Measurements from ENCODE around the gene BCL7A. TPM values are rescaled to one million over a fixed set of nuclear protein-coding genes. Genes with fewer than 3 reads are reported as not detected.
"Not testable (repeated sequence)": the region's sequence is repeated elsewhere in the genome, so short reads cannot be mapped to it uniquely, and the experiment has no call there.

Gene BCL7A
- total RNA-seq, 5 donors from 2014 or later (not counting 1 experiment from before 2014, with no cell fraction given) = 5.3 to 7.4 (median 6.7) TPM

- H3K4me1 ChIP-seq (ENCODE audit: control insufficient read depth in 1 of 2, extremely low read depth in 1 of 2, insufficient read depth in 2 of 2, low read length in 2 of 2); H3K4me1 Mint-ChIP-seq; H3K27me3 ChIP-seq (replicated peaks in 1 of 2; ENCODE audit: control insufficient read depth in 2 of 2, extremely low read depth in 1 of 2, insufficient read depth in 2 of 2, low read length in 1 of 2); H3K4me3 Mint-ChIP-seq; H3K9me3 ChIP-seq; H3K36me3 Mint-ChIP-seq; H3K27ac Mint-ChIP-seq; H3K27me3 Mint-ChIP-seq; H3K27ac ChIP-seq (ENCODE audit: low read length); ATAC-seq (replicated peaks in 1 of 4); POLR2A ChIA-PET; H3K9me3 Mint-ChIP-seq; CTCF ChIA-PET; DNase-seq; H3K4me3 ChIP-seq (ENCODE audit: control insufficient read depth in 1 of 2, extremely low read depth in 1 of 2, low read length in 1 of 2): not testable (repeated sequence)
- H3K36me3 ChIP-seq (ENCODE audit: control insufficient read depth in 2 of 2, extremely low read depth in 1 of 2, insufficient read depth in 1 of 2, low read length in 1 of 2) = peaks cover 0 to 14% of the 10 kb centered on the region in 2 donors
- 82% methylated on average over 1 of the region's 3 CpGs for WGBS (ENCODE audit: insufficient coverage)
Measured at GRCh38 chr12:122041458-122041857, 19.8 kb downstream of the BCL7A start.

- Mint-ChIP-seq H3K27me3 (no peaks in the 10 kb centered on the region), H3K27ac (no peak overlapping the region), H3K4me1 (no peaks in the 10 kb centered on the region), H3K9me3 (no peaks in the 10 kb centered on the region), H3K36me3 (no peaks in the 10 kb centered on the region), H3K4me3 (no peak overlapping the region)
- ATAC-seq (replicated peaks in 1 of 4) (no peak), DNase-seq (no peak)
- Histone ChIP-seq H3K4me1 (ENCODE audit: control insufficient read depth in 1 of 2, extremely low read depth in 1 of 2, insufficient read depth in 2 of 2, low read length in 2 of 2) (no peaks in the 10 kb centered on the region), H3K27ac (ENCODE audit: low read length) (no peak overlapping the region), H3K4me3 (ENCODE audit: control insufficient read depth in 1 of 2, extremely low read depth in 1 of 2, low read length in 1 of 2) (no peak overlapping the region), H3K9me3 (no peaks in the 10 kb centered on the region), H3K36me3 (ENCODE audit: control insufficient read depth in 2 of 2, extremely low read depth in 1 of 2, insufficient read depth in 1 of 2, low read length in 1 of 2) (peaks cover 0 to 13% of the 10 kb centered on the region in 2 donors), H3K27me3 (replicated peaks in 1 of 2; ENCODE audit: control insufficient read depth in 2 of 2, extremely low read depth in 1 of 2, insufficient read depth in 2 of 2, low read length in 1 of 2) (no peaks in the 10 kb centered on the region)
- POLR2A ChIA-PET = no interaction called here
- CTCF ChIA-PET = no interaction called here
- WGBS (ENCODE audit: insufficient coverage) = 90% methylated on average over 6 of the region's 11 CpGs
Measured at GRCh38 chr12:122042910-122043309, 21.2 kb downstream of the BCL7A start.

DNA sequence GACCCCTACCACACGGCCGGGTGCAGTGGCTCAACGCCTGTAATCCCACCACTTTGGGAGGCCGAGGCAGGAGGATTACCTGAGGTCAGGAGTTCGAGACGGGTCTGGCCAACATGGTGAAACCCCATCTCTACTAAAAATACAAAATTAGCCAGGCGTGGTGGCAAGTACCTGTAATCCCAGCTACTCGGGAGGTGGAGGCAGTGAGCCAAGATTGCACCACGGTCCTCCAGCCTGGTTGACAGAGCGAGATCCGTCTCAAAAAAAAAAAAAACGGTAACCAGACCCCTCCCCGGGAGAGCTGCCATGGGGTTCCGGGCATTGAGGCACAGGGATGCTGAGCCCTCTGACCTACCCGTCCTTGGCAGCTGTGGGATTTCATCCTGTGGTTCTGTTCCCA, 21.8 kb downstream of the BCL7A start:
- ChIA-PET CTCF (no interaction called here), POLR2A (interaction anchor here (0.6 kb wide), 2 partner anchors 18 to 622 kb away, joined by 3 read pairs; no protein-coding TSS in a partner anchor)
- peaks cover 0 to 13% of the 10 kb centered on the region in 2 donors for H3K36me3 ChIP-seq (ENCODE audit: control insufficient read depth in 2 of 2, extremely low read depth in 1 of 2, insufficient read depth in 1 of 2, low read length in 1 of 2)
- Mint-ChIP-seq H3K4me1 (no peaks in the 10 kb centered on the region), H3K36me3 (no peaks in the 10 kb centered on the region), H3K4me3 (no peak overlapping the region), H3K27me3 (no peaks in the 10 kb centered on the region), H3K9me3 (no peaks in the 10 kb centered on the region), H3K27ac (no peak overlapping the region)
- H3K27ac ChIP-seq (ENCODE audit: low read length) = no peak overlapping the region
- H3K27me3 ChIP-seq (replicated peaks in 1 of 2; ENCODE audit: control insufficient read depth in 2 of 2, extremely low read depth in 1 of 2, insufficient read depth in 2 of 2, low read length in 1 of 2) = no peaks in the 10 kb centered on the region
- H3K9me3 ChIP-seq = no peaks in the 10 kb centered on the region
- ATAC-seq (replicated peaks in 1 of 4) (no peak), DNase-seq (no peak)
- no peak overlapping the region for H3K4me3 ChIP-seq (ENCODE audit: control insufficient read depth in 1 of 2, extremely low read depth in 1 of 2, low read length in 1 of 2)
- H3K4me1 ChIP-seq (ENCODE audit: control insufficient read depth in 1 of 2, extremely low read depth in 1 of 2, insufficient read depth in 2 of 2, low read length in 2 of 2) = no peaks in the 10 kb centered on the region
- WGBS (ENCODE audit: insufficient coverage) = 95% methylated on average over 9 of the region's 15 CpGs

DNA sequence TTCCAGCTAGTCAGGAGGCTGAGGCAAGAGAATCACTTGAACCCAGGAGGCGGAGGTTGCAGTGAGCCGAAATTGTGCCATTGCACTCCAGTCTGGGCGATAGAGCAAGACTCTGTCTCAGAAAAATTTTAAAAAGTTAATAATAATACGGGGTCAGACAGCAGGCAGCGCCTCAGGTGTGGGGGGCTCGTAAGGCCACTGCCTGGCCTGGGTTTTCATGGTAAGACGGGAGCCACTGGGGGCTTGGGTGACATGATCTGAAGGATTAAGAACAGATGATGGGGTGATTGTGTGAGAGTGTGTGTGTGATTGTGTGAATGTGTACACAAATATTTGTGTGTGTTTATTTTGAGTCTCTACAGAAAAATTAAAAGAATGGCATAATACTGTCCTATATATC, 23.6 kb downstream of the BCL7A start:
- DNase-seq (no peak), ATAC-seq (replicated peaks in 1 of 4) (no peak)
- no peaks in the 10 kb centered on the region for H3K9me3 Mint-ChIP-seq
- H3K4me3 Mint-ChIP-seq = no peak overlapping the region
- no peaks in the 10 kb centered on the region for H3K9me3 ChIP-seq
- H3K27me3 ChIP-seq (replicated peaks in 1 of 2; ENCODE audit: control insufficient read depth in 2 of 2, extremely low read depth in 1 of 2, insufficient read depth in 2 of 2, low read length in 1 of 2) = no peaks in the 10 kb centered on the region
- H3K27ac Mint-ChIP-seq = no peak overlapping the region
- ChIA-PET CTCF (no interaction called here), POLR2A (no interaction called here)
- peaks cover 0 to 19% of the 10 kb centered on the region in 2 donors for H3K36me3 ChIP-seq (ENCODE audit: control insufficient read depth in 2 of 2, extremely low read depth in 1 of 2, insufficient read depth in 1 of 2, low read length in 1 of 2)
- no peaks in the 10 kb centered on the region for H3K4me1 Mint-ChIP-seq
- no peaks in the 10 kb centered on the region for H3K27me3 Mint-ChIP-seq
- no peaks in the 10 kb centered on the region for H3K36me3 Mint-ChIP-seq
- H3K4me1 ChIP-seq (ENCODE audit: control insufficient read depth in 1 of 2, extremely low read depth in 1 of 2, insufficient read depth in 2 of 2, low read length in 2 of 2) = no peaks in the 10 kb centered on the region
- 96% methylated on average over 6 of the region's 7 CpGs for WGBS (ENCODE audit: insufficient coverage)
- no peak overlapping the region for H3K27ac ChIP-seq (ENCODE audit: low read length)
- H3K4me3 ChIP-seq (ENCODE audit: control insufficient read depth in 1 of 2, extremely low read depth in 1 of 2, low read length in 1 of 2) = no peak overlapping the region

GRCh38 chr12:122046145-122046544, 24.5 kb downstream of the BCL7A start:
- POLR2A ChIA-PET = no interaction called here
- Histone ChIP-seq H3K27ac (ENCODE audit: low read length) (no peak overlapping the region), H3K4me1 (ENCODE audit: control insufficient read depth in 1 of 2, extremely low read depth in 1 of 2, insufficient read depth in 2 of 2, low read length in 2 of 2) (no peaks in the 10 kb centered on the region), H3K9me3 (no peaks in the 10 kb centered on the region), H3K27me3 (replicated peaks in 1 of 2; ENCODE audit: control insufficient read depth in 2 of 2, extremely low read depth in 1 of 2, insufficient read depth in 2 of 2, low read length in 1 of 2) (no peaks in the 10 kb centered on the region), H3K4me3 (ENCODE audit: control insufficient read depth in 1 of 2, extremely low read depth in 1 of 2, low read length in 1 of 2) (no peak overlapping the region), H3K36me3 (ENCODE audit: control insufficient read depth in 2 of 2, extremely low read depth in 1 of 2, insufficient read depth in 1 of 2, low read length in 1 of 2) (peaks cover 0 to 27% of the 10 kb centered on the region in 2 donors)
- no peaks in the 10 kb centered on the region for H3K27me3 Mint-ChIP-seq
- H3K4me1 Mint-ChIP-seq = no peaks in the 10 kb centered on the region
- no peaks in the 10 kb centered on the region for H3K36me3 Mint-ChIP-seq
- 85% methylated on average over 7 of the region's 7 CpGs for WGBS (ENCODE audit: insufficient coverage)
- H3K9me3 Mint-ChIP-seq = no peaks in the 10 kb centered on the region
- CTCF ChIA-PET = no interaction called here
- no peak overlapping the region for H3K27ac Mint-ChIP-seq
- DNase-seq (no peak), ATAC-seq (replicated peaks in 1 of 4) (no peak)
- H3K4me3 Mint-ChIP-seq = no peak overlapping the region

GRCh38 chr12:122048151-122048550, 26.5 kb downstream of the BCL7A start:
- Histone ChIP-seq H3K4me3 (ENCODE audit: control insufficient read depth in 1 of 2, extremely low read depth in 1 of 2, low read length in 1 of 2) (no peak overlapping the region), H3K27ac (ENCODE audit: low read length) (no peak overlapping the region), H3K9me3 (no peaks in the 10 kb centered on the region), H3K36me3 (ENCODE audit: control insufficient read depth in 2 of 2, extremely low read depth in 1 of 2, insufficient read depth in 1 of 2, low read length in 1 of 2) (peaks cover 0 to 27% of the 10 kb centered on the region in 2 donors), H3K4me1 (ENCODE audit: control insufficient read depth in 1 of 2, extremely low read depth in 1 of 2, insufficient read depth in 2 of 2, low read length in 2 of 2) (no peaks in the 10 kb centered on the region), H3K27me3 (replicated peaks in 1 of 2; ENCODE audit: control insufficient read depth in 2 of 2, extremely low read depth in 1 of 2, insufficient read depth in 2 of 2, low read length in 1 of 2) (no peaks in the 10 kb centered on the region)
- Mint-ChIP-seq H3K27ac (no peak overlapping the region), H3K36me3 (no peaks in the 10 kb centered on the region), H3K4me3 (no peak overlapping the region), H3K4me1 (no peaks in the 10 kb centered on the region), H3K27me3 (no peaks in the 10 kb centered on the region), H3K9me3 (no peaks in the 10 kb centered on the region)
- POLR2A ChIA-PET = no interaction called here
- WGBS (ENCODE audit: insufficient coverage) = 98% methylated on average over 5 of the region's 8 CpGs
- DNase-seq (no peak), ATAC-seq (replicated peaks in 1 of 4) (no peak)
- CTCF ChIA-PET = interaction anchor here (0.5 to 0.7 kb wide), 2 partner anchors 160 to 1858 kb away, joined by 3 to 5 read pairs; no protein-coding TSS in a partner anchor

GRCh38 chr12:122049827-122050226, 28.1 kb downstream of the BCL7A start:
- Mint-ChIP-seq H3K4me1 (peaks cover 0 to 6% (median 6%) of the 10 kb centered on the region in 3 donors), H3K27me3 (no peaks in the 10 kb centered on the region), H3K4me3 (no peak overlapping the region), H3K9me3 (no peaks in the 10 kb centered on the region), H3K36me3 (no peaks in the 10 kb centered on the region), H3K27ac (no peak overlapping the region)
- 88% methylated on average over 8 of the region's 9 CpGs for WGBS (ENCODE audit: insufficient coverage)
- ATAC-seq (replicated peaks in 1 of 4) = no peak
- CTCF ChIA-PET = no interaction called here
- Histone ChIP-seq H3K4me1 (ENCODE audit: control insufficient read depth in 1 of 2, extremely low read depth in 1 of 2, insufficient read depth in 2 of 2, low read length in 2 of 2) (peaks cover 0 to 7% of the 10 kb centered on the region in 2 experiments), H3K4me3 (ENCODE audit: control insufficient read depth in 1 of 2, extremely low read depth in 1 of 2, low read length in 1 of 2) (no peak overlapping the region), H3K27me3 (replicated peaks in 1 of 2; ENCODE audit: control insufficient read depth in 2 of 2, extremely low read depth in 1 of 2, insufficient read depth in 2 of 2, low read length in 1 of 2) (no peaks in the 10 kb centered on the region), H3K36me3 (ENCODE audit: control insufficient read depth in 2 of 2, extremely low read depth in 1 of 2, insufficient read depth in 1 of 2, low read length in 1 of 2) (peaks cover 0 to 20% of the 10 kb centered on the region in 2 donors), H3K27ac (ENCODE audit: low read length) (no peak overlapping the region), H3K9me3 (no peaks in the 10 kb centered on the region)
- no peak for DNase-seq
- POLR2A ChIA-PET = no interaction called here
